ENCODE data around the gene EVX2. TPM values are rescaled to one million over a fixed set of nuclear protein-coding genes. Genes with fewer than 3 reads are reported as not detected.

EVX2 gene
- total RNA-seq, 1 donor from 2014 or later = 0.10 TPM

- no peak for TF ChIP-seq CTCF (conservative IDR thresholded peaks at IDR 0.05)
- DNase-seq (ENCODE audit: extremely low spot score, unreplicated experiment) = no peak
- peaks cover 14% of the 10 kb centered on the region for H3K4me1 Mint-ChIP-seq (ENCODE audit: unreplicated experiment)
- peaks cover 92% of the 10 kb centered on the region for H3K27me3 Mint-ChIP-seq
- H3K9me3 Mint-ChIP-seq = no peaks in the 10 kb centered on the region
- H3K27ac Mint-ChIP-seq = peak overlapping the region; percentile 14
- H3K4me3 Mint-ChIP-seq = peak overlapping the region; percentile 80
- no peaks in the 10 kb centered on the region for H3K36me3 Mint-ChIP-seq
These were observed 21.4 kb upstream of the EVX2 start for GRCh38 chr2:176105078-176105729.

GRCh38 chr2:176104316-176105077, 20.7 kb upstream of the EVX2 start:
- Mint-ChIP-seq H3K4me3 (peak overlapping the region; percentile 80), H3K27ac (no peak overlapping the region)

GRCh38 chr2:176103742-176104315, 20.1 kb upstream of the EVX2 start:
- H3K4me3 Mint-ChIP-seq = peak overlapping the region; percentile 68
- peak; percentile 44 for DNase-seq (ENCODE audit: extremely low spot score, unreplicated experiment)
- no peaks in the 10 kb centered on the region for H3K9me3 Mint-ChIP-seq
- no peak for TF ChIP-seq CTCF (conservative IDR thresholded peaks at IDR 0.05)
- H3K4me1 Mint-ChIP-seq (ENCODE audit: unreplicated experiment) = peaks cover 14% of the 10 kb centered on the region
- no peaks in the 10 kb centered on the region for H3K36me3 Mint-ChIP-seq
- H3K27me3 Mint-ChIP-seq = peaks cover 90% of the 10 kb centered on the region
- H3K27ac Mint-ChIP-seq = no peak overlapping the region

More at GRCh38 chr2:176104316-176105077, 20.7 kb upstream of the EVX2 start:
- no peaks in the 10 kb centered on the region for H3K9me3 Mint-ChIP-seq
- TF ChIP-seq CTCF (conservative IDR thresholded peaks at IDR 0.05) = no peak
- peaks cover 14% of the 10 kb centered on the region for H3K4me1 Mint-ChIP-seq (ENCODE audit: unreplicated experiment)
- H3K36me3 Mint-ChIP-seq = no peaks in the 10 kb centered on the region
- peak; percentile 67 for DNase-seq (ENCODE audit: extremely low spot score, unreplicated experiment)
- peaks cover 90% of the 10 kb centered on the region for H3K27me3 Mint-ChIP-seq

- peaks cover 90% of the 10 kb centered on the region for H3K27me3 Mint-ChIP-seq
- peak; percentile 45 for DNase-seq (ENCODE audit: extremely low spot score, unreplicated experiment)
These were observed 19.4 kb upstream of the EVX2 start for GRCh38 chr2:176103194-176103593.

More at GRCh38 chr2:176103194-176103593, 19.4 kb upstream of the EVX2 start:
- no peak overlapping the region for H3K27ac Mint-ChIP-seq
- no peaks in the 10 kb centered on the region for H3K9me3 Mint-ChIP-seq
- no peak overlapping the region for H3K4me3 Mint-ChIP-seq
- H3K36me3 Mint-ChIP-seq = no peaks in the 10 kb centered on the region
- no peak for TF ChIP-seq CTCF (conservative IDR thresholded peaks at IDR 0.05)
- peaks cover 14% of the 10 kb centered on the region for H3K4me1 Mint-ChIP-seq (ENCODE audit: unreplicated experiment)
